Peyer's patch (tissue), 4 donors: ENCODE data around the gene KAT2A.

ENCODE experiments used
- CTCF ChIP-seq, 6 experiments: fragments of 450-650 bp in 4 of 6; fragments of 200-600 bp in 2 of 6; sonication (generic) in 1 of 6; IDR thresholded peaks; one replicate each; pipeline ENCODE4 v1.5.1; 2017 to 2019; ENCODE audit warnings: antibody characterized with exemption in 6 of 6, mild to moderate bottlenecking in 3 of 6, moderate library complexity in 1 of 6
- POLR2A ChIP-seq, 2 donors: fragments of 450-650 bp; IDR thresholded peaks; one replicate each; pipeline ENCODE4 v1.5.1; 2017; ENCODE audit warnings: antibody characterized with exemption in 2 of 2, mild to moderate bottlenecking in 2 of 2, moderate library complexity in 2 of 2

GRCh38 chr17:42111871-42112551 lies 9.2 kb downstream of the KAT2A start:
- TF ChIP-seq POLR2A (IDR thresholded peaks at IDR 0.05) (no peak), CTCF (IDR thresholded peaks at IDR 0.05) (no peak)
